HG03280 (cell line): ENCODE measurements around the gene TRIM16.
"Not testable (repeated sequence)": the region's sequence is repeated elsewhere in the genome, so short reads cannot be mapped to it uniquely, and the experiment has no call there.

Experiments used
- ATAC-seq: cut with Tn5 transposase; IDR thresholded peaks from one replicate; pipeline ENCODE4 v1.9.1; 2021; ENCODE audit warnings: mild to moderate bottlenecking, moderate library complexity; ENCODE audit not compliant: unreplicated experiment

The TRIM16 gene

DNA sequence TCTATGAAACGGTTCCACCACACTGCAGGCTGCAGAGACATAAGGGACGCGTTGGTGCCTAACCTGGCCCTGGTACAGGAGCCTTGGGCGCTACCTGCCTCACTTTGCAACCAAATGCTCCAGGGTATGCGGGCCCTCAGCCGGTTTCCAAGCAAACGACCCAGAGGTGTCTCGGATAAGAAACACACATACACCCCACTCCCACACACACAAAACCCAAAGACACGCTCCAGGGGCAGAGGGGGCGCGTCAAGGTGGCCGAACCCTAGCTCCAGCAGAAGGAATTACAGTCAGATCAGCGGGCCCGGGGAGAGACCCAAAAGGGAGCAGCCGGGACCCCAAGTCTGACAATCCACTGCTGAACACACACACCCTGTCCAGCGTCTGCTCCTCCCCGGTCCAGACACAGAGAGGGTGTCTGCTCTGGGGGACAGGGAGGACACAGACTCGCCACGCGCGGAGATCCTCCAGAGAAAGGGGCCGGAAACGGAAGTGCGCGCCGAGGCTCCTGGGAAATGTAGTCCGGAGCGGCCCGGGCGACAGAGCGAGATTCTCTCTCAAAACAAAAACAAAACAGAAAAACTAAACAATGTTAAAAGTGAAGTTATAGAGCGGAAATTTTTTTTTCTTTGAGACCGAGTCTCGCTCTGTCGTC is at the start of gene TRIM16:
Gene TRIM16, minus strand, starts transcription at position 488 of the 655 bp plus-strand sequence. CDS start 32,702 bp downstream, outside the sequence.
- peak; percentile 91 for ATAC-seq

DNA sequence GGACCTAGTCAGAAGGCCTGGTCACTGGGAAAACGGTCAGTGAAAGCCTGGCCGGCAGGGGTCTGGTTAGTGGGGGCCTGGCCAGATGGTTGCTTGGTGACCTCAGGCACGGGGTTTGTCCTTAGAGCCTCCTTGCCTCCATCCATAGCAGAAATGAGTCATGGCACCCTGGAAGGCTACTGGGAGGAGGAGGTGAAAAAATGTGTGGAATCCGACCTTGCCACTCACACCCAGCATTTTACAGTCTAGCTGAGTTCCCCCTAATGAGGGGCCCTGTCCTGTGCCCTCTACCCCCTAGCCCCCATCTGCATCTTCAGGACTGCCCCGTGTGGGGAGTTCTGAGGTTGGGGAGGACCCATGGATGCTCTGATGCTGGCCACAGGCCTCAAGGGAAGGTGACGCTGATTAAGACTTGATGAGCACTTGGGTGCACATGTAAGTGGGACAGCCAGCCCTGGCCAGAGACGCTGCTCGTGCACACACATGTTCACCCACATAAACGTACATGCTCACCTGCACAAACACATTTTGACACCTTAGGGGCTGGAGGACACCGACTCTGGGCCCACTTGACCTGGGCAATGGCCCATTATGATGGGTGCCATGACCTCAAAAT is 49.2 kb upstream of the TRIM16 start:
- not testable (repeated sequence) for ATAC-seq

DNA sequence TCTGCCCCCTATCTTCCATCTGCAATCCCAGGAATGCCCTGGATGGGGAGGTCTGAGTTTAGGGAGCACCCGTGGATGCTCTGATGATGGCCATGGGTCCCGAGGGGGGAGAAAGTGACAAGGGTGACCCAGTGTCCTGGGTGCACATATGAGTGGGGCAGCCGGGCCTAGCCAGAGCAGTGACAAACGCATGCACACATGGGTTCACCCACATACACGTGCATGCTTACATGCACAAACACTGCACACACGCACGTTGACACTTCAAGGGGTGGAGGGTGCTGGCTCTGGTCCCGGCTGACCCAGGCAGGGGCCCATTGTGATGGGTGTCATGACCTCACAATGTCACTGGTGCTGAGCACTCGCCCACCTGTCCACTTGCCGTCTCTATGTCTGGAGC is 47.8 kb upstream of the TRIM16 start, which contains the start of gene TBC1D26:
Gene TBC1D26, plus strand, starts transcription at position 384 of the 400 bp plus-strand sequence. CDS start 3,066 bp downstream, outside the sequence.
- not testable (repeated sequence) for ATAC-seq

DNA sequence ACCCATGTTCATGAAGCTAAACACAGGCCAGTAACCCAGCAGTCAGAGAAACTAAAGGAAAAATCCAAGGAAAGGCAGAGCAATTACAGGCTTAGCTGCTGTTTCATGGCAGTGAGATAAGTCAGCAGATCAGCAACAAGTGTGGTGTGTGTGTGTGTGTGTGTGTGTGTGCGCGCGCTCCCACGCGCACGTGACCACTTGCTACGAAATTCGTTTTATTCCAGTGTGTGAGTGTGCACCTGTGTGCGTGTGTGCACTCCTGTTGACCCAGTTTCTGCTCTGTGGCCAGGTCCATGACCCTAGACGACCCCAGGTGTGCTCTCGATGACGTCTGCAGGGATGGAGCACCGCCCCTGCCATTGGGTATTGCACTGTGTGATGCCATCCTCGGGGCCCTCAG is 46.4 kb upstream of the TRIM16 start:
- not testable (repeated sequence) for ATAC-seq

DNA sequence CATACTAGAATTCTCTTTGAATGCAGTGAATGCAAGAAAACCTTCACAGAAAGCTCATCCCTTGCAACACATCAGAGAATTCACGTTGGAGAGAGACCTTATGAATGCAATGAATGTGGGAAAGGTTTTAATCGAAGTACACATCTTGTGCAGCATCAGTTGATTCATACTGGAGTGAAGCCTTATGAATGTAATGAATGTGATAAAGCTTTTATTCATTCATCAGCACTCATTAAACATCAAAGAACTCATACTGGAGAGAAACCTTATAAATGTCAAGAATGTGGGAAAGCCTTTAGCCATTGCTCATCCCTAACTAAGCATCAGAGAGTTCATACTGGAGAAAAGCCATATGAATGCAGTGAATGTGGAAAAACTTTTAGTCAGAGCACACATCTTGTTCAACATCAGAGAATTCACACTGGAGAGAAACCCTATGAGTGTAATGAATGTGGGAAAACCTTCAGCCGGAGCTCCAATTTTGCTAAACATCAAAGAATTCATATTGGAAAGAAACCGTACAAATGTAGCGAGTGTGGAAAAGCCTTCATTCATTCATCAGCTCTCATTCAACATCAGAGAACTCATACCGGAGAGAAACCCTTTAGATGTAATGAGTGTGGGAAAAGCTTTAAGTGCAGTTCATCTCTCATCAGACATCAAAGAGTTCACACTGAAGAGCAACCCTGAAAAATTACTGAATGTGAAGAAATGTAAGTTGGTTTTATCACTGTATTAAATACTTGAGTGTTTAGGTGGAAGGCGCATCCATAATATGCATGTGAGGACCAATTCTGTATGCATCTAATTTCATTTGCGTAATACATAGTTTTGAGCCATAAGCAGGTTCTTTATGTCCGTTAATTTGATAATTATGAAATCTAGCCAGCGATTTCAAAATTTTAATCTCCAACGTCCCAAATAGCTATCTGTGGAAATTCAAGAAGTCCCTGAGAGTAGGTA is 32.8 kb upstream of the TRIM16 start:
- ATAC-seq, result not testable (repeated sequence)

DNA sequence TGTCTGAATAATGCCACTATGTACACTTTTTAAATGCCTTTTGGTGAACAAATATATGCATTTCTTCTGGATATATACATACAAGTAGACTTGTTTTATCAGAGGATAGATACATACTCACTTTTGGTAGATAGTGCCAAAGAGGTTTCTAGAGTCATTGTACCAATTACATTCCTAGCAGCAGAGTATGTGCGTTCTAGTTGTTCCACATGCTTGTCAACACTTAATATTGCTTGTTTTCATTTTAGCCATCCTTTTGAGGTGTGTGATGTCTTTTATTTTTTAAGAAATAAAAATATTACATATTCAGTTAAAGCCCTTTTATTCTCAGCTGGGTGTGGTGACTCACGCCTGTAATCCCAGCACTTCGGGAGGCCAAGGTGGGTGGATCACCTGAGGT is 24.8 kb upstream of the TRIM16 start:
- ATAC-seq, result not testable (repeated sequence)

DNA sequence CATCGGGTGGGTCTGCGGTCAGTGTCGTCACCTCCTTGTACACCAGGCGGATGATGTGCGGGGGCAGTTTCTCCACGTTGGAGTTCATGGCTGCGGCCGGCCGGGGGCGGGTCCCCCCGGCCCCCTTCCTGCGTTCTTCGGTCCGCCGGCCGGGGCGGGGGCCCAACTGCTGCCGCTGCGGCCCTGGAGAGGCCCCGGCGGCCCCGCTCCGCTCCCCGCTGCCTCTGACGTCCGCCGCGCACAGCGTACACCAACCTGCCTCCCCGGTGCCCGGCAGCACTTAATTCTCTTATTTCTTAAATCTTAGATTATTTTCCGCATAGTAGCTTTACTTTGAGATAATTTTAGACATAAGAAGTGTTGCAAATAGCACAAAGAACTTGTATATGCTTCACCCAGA is 20.7 kb upstream of the TRIM16 start:
- not testable (repeated sequence) for ATAC-seq

DNA sequence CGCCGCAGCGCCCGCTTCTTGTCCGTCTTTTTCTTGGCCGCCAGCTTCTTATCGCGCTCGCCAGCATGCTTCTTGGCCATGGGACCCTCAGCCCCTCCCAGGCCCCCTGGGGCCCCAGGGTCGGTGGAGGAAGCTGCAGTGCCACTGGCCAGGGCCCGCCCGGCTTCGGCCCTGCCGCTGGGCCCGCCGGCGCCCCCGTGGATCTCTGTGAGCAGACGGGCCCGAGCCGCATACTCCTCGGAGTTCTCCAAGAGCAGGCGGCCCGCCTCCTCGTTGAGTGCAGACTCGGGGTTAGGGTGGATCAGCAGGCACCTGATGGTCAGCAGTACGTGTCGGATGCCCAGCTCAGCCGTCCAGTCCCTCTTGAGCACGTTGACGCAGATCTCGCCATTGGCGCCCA is 20.1 kb upstream of the TRIM16 start:
- not testable (repeated sequence) for ATAC-seq

DNA sequence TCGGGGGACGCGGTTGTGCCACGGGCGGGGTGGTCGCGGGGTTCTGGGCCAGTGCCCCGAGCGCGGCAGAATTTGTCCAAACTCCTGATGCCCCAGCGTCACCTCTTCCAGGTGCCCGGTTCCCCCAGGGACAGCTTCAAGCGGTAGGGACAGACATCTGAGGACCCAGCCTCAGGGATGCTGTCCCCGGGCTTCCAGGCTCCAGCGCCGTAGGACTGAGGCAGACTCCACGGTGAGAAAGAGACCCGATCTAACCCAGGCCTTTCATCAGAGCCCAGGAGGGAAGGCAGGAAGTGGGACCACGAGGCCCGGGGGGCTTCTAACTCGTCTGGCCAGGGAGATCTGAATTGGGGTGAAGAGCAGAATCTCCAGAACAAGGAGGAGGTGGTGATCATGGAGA is 15.8 kb upstream of the TRIM16 start:
- ATAC-seq, result not testable (repeated sequence)

DNA sequence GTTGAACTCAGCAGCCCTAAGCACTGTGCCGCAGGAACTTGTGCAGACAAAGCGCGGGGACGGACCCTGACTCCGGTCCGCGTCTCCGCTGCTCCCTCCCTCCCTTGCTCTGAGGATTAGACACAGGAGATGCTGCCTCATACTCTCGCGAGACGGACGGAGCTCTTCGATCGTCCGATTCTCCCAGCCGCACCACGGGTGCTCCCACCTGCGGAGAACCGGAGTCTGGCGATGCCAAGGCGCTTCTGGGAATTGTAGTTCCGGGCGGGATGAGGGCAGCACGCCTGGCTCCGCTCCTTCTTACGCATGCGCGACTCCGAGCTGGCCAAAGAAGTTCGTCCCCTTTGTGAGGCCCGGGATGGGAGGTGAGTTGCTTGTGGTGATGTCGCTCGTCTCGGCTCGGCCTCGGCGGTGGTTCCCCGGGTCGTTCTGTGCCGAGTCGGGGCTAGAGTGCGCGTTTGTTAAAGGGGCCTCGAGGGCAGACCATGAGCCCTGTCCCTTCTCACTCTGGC is 15.4 kb upstream of the TRIM16 start, which contains the start of gene ZNF286A:
Gene ZNF286A, plus strand, starts transcription at position 340 of the 512 bp plus-strand sequence. CDS start 578 bp downstream, outside the sequence.
- peak; percentile 99 for ATAC-seq

DNA sequence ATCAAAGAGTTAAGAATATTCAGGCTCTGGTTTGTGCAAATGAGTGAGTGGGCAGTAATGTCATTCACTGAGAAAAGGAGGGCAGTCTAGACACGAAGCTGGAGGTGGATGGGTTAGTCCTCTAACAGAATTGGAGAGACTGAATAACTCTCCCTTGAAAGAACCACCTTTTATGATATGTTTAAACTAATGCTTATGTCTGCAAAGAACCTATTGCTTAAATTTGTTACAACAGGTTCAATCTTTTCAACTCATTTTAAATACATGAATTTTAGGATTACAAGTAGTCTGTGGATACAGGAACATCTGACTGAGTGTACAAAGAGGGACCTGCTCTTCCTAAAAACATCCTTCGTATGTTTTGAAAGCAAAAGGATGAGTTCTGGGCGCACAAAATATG is 14.9 kb upstream of the TRIM16 start:
- not testable (repeated sequence) for ATAC-seq

DNA sequence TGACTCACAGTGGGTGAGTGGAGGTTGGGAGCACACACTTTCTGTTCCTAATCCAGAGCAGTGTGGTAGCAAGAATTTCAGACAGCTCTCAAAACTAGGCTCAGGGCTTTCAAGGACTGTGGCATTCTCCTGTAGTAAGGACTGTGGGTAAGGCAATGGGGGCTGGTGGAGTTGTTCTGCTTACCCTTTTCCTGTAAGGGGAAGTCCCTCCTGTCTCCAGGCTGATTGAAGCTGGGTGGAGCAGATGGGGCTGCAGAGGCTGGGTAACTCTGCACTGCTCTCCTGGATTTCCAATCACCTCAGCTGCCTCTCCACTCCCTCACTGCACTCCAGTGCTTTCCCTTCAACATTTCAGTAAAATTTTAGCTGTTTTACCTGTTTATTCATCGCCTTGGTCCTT is 3.4 kb upstream of the TRIM16 start:
- not testable (repeated sequence) for ATAC-seq

DNA sequence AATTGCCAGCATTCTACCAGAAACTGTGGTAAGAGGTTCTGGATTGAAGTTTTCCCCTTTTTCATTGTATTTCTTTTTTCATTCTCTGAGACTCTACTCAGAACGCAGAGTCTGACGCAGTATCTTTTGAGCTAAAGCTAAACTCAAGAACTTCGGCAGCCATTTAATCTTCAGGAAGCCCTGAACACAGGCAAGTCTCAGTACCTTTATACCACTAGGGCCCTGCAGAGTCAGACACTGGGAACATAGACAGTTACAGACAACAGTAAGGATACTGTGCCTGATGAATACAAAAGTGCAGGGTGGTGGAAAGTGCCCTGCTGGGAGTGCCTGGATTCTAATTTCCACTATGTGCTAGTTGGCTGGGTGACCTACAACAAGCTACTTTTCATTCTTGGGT is 976 bp downstream of the TRIM16 start:
- not testable (repeated sequence) for ATAC-seq

DNA sequence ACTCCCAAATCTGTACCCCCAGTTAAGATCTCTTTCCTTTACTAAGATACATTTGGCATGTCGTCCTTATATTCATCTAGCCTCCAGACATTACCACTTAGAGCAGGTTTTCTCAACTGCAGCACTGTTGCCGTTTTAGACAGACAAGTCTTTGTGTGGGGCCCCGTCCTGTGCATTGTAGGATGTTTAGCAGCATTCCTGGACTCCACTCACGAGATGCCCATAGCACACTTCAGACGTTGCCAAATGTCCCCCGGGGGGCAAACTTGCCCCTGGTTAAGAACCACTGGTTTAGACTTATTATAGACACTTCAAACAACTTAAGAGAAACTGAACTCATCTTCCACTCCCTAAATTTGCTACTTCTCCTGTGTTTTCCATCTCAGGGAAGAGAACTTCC is 8.1 kb downstream of the TRIM16 start:
- ATAC-seq, result not testable (repeated sequence)

DNA sequence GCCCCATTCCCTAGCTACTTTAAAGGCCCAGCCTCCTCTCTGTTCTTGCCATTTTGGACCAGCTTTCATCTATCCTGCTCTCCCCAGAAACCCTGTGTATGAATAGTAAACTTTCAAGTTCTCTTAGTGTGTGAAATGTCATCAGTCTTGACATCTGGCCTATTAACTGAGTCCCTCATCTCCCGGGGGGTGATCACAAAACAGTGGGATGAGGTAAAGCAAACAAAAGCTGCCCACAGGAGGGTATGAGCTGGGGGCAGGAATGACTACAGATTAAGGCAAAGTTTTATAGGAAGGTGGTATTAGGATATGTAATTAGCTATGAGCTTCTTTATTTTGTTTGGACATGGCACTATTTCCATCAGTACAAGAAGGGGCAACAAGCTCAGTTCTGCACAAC is 9.5 kb downstream of the TRIM16 start:
- not testable (repeated sequence) for ATAC-seq

DNA sequence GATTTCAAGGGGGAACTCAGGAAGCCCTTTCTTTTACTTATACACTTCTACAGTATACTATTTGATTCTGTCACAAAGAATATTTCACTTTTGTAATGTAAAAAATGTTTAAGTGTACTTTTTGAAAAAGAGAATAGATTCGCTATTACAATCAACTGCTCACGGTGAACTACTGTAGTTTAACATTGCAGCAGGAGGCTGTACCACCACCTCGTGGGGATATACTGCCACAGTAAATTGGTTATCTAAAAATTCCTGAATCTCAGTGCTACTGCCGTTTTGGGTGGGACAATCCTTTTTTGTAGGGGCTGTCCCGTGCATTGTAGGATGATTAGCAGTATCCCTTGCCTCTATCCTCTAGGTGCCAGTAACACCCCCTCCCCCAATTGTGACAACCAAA is 14.6 kb downstream of the TRIM16 start:
- ATAC-seq, result not testable (repeated sequence)

DNA sequence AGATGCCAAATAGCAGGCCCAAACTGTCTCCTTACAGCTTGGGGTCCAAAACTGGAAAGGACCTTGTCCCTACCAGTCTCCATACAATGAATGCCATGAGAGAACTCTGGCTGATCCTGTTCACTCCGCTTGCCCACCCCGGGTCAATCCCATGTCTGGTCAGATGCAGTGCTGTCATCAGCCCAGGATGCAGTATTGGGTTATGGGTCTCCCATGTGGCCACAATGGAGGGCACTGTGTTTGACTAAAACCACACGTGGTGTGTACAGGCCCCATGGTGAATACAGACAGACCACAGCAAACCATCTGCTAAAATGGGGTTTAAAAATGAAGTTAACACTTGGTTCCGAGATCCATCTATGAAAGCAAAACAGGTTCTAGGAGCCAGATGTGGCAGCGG is 20.4 kb downstream of the TRIM16 start:
- no peak for ATAC-seq

DNA sequence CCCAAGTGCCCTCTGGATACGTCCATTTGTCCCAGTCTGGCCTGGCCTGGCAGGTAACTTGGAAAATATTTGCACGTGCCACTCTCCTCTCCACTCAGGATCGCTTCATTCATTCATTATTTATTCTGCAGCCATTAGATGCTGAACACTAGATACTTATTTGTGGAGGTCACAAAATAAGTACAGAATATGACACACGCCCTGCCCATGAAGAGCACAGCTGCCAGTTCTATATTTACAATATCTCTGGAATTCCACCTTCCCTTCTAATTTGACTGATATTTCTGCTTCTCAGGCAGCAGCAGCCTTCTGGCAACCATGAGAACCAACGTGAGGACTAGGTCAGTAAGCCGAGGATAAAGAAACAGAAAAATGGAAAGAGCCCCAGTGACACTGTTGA is 20.9 kb downstream of the TRIM16 start:
- ATAC-seq, result no peak

DNA sequence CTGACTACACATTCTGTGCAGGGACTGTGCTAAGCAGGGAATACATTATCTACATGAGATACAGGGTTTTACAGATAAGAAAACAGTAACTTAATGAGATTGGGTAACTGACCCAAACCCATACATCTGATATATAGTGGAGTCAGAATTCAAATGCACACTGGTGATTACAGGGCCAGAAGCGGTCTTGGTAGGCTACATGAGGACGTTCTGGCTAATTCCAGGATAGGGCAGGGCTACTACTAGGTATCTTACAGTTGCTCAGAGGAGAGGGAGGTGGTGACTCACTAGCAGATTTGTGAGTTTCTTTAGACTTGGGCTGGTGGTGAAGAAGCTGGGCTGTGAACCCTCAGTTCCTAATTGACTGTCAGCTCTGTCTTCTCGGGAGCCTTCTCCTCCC is 21.4 kb downstream of the TRIM16 start:
- ATAC-seq, result no peak

DNA sequence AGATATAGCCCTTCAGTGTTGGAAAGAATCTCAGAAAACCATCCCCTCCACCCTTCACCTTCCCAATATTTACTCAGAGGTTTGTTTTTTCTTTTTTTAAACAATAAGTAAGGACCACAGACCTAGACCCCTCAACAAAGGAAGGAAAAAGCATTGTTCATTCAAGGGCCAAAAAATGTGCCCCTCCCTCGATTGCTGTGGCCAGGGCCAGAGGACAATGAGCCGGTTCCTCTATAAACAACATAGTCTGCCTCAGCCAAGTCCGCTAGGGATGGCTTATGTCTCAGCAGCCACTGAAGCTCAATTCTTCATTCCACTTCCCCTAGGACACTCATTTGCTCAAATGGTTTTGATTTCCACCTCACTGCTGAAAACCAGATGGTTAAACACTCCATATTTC is 24.0 kb downstream of the TRIM16 start:
- ATAC-seq, result no peak

DNA sequence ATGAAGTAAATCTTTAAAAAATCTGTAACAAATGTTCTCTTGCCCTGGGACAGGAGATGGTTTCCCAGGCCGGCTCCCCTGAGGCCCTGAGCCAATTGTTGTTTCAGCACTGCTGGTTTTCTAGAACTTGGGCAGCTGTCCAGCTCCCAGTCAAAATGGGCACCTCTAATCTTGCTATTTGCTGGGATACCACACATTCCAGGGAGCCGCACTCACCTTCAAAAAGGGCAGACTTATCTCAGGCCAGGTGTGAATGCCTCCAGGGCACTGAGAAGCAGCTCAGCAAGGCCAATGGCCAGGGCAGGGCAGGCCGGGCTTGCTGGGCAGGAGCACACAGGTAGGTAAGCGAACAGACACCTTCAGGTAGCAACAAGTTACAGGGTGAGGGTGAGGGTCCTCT is 24.4 kb downstream of the TRIM16 start:
- ATAC-seq, result no peak
